ENCODE measurements around the gene HNF4A.

Gene HNF4A

DNA sequence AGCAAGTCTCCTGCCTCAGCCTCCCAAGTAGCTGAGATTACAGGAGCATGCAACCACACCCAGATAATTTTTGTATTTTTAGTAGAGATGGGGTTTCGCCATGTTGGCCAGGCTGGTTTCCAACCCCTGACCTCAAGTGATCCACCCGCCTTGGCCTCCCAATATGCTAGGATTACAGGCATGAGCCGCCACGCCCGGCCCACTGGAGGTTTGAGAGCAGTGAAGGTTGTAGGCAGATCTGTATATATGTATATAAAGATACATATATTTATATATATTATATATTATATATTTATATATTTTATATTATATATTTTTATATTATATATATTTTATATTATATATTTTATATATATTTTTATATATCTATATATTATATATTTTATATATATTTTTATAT is 82.0 kb downstream of the HNF4A start:
- H3K4me3 ChIP-seq (ENCODE audit: low read depth, low read length): no peak overlapping the region
- H3K9me3 ChIP-seq (ENCODE audit: control insufficient read depth, insufficient read depth, low read depth, low read length): no peaks in the 10 kb centered on the region
- TF ChIP-seq ZNF701 (tag by site-specific recombination; IDR thresholded peaks at IDR 0.05) (no peak), ZBTB8A (tag by site-specific recombination; IDR thresholded peaks at IDR 0.05) (no peak), ZNF221 (tag by site-specific recombination; IDR thresholded peaks at IDR 0.05; ENCODE audit: borderline replicate concordance) (no peak), ZNF548 (tag by site-specific recombination; IDR thresholded peaks at IDR 0.05) (no peak), ZSCAN23 (tag by site-specific recombination; IDR thresholded peaks at IDR 0.05) (no peak), HIC1 (tag by site-specific recombination; IDR thresholded peaks at IDR 0.05) (no peak), ZNF658 (tag by site-specific recombination; IDR thresholded peaks at IDR 0.05) (no peak), ZNF292 (tag by site-specific recombination; IDR thresholded peaks at IDR 0.05; ENCODE audit: borderline replicate concordance, low read depth) (no peak), ZNF24 (tag by site-specific recombination; IDR thresholded peaks at IDR 0.05) (no peak), RBAK (tag by site-specific recombination; IDR thresholded peaks at IDR 0.05) (no peak), SETDB1 (IDR thresholded peaks at IDR 0.05; ENCODE audit: insufficient read length, low read length) (no peak), SCRT1 (tag by site-specific recombination; IDR thresholded peaks at IDR 0.05; ENCODE audit: borderline replicate concordance) (no peak), ZNF530 (tag by site-specific recombination; IDR thresholded peaks at IDR 0.05; ENCODE audit: low read depth) (no peak), ZBTB21 (tag by site-specific recombination; IDR thresholded peaks at IDR 0.05) (no peak), ZNF157 (tag by site-specific recombination; IDR thresholded peaks at IDR 0.05) (no peak), ZNF239 (tag by site-specific recombination; IDR thresholded peaks at IDR 0.05) (no peak)
- TF ChIP-seq, protein P1, sequence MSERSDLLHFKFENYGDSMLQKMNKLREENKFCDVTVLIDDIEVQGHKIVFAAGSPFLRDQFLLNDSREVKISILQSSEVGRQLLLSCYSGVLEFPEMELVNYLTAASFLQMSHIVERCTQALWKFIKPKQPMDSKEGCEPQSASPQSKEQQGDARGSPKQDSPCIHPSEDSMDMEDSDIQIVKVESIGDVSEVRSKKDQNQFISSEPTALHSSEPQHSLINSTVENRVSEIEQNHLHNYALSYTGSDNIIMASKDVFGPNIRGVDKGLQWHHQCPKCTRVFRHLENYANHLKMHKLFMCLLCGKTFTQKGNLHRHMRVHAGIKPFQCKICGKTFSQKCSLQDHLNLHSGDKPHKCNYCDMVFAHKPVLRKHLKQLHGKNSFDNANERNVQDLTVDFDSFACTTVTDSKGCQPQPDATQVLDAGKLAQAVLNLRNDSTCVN (tag by site-specific recombination; optimal IDR thresholded peaks at IDR 0.05): no peak
- H3K36me3 ChIP-seq (ENCODE audit: control insufficient read depth in 2 of 2, insufficient read depth in 1 of 2, low read length in 2 of 2): no peaks in the 10 kb centered on the region
- ChIA-PET CTCF (interaction anchor here (0.6 kb wide), 1 partner anchor 12 kb away, joined by 3 read pairs; no protein-coding TSS in a partner anchor), POLR2A (no interaction called here)
- no peaks in the 10 kb centered on the region for H3K4me1 ChIP-seq (ENCODE audit: control insufficient read depth, insufficient read depth, low read length)
- no peak overlapping the region for H3K27ac ChIP-seq (ENCODE audit: extremely low read depth, low read depth, low read length)

GRCh38 chr20:44438782-44439181 is 83.3 kb downstream of the HNF4A start:
- no peaks in the 10 kb centered on the region for H3K36me3 ChIP-seq (ENCODE audit: control insufficient read depth in 2 of 2, insufficient read depth in 1 of 2, low read length in 2 of 2)
- H3K4me3 ChIP-seq (ENCODE audit: low read depth, low read length): no peak overlapping the region
- ChIA-PET CTCF (interaction anchor here (1.0 to 1.3 kb wide), 2 partner anchors 11 to 33 kb away, joined by 4 read pairs; no protein-coding TSS in a partner anchor), POLR2A (no interaction called here)
- no peak overlapping the region for H3K27ac ChIP-seq (ENCODE audit: extremely low read depth, low read depth, low read length)
- TF ChIP-seq ZNF768 (tag by site-specific recombination; IDR thresholded peaks at IDR 0.05) (no peak), ZNF623 (tag by site-specific recombination; IDR thresholded peaks at IDR 0.05) (no peak), ZNF549 (tag by site-specific recombination; IDR thresholded peaks at IDR 0.05) (no peak), ZNF596 (tag by site-specific recombination; IDR thresholded peaks at IDR 0.05) (no peak), ZNF530 (tag by site-specific recombination; IDR thresholded peaks at IDR 0.05; ENCODE audit: low read depth) (no peak), ZNF16 (tag by site-specific recombination; IDR thresholded peaks at IDR 0.05; ENCODE audit: low read depth) (no peak), ZNF658 (tag by site-specific recombination; IDR thresholded peaks at IDR 0.05) (no peak), TRIM28 (IDR thresholded peaks at IDR 0.05; ENCODE audit: borderline replicate concordance, low read length) (no peak), ZNF433 (tag by site-specific recombination; IDR thresholded peaks at IDR 0.05; ENCODE audit: low read depth) (no peak), TCF7L2 (IDR thresholded peaks at IDR 0.05; ENCODE audit: borderline replicate concordance, low read depth, low read length) (no peak), ZNF560 (tag by site-specific recombination; IDR thresholded peaks at IDR 0.05; ENCODE audit: borderline replicate concordance) (no peak), ZNF707 (tag by site-specific recombination; IDR thresholded peaks at IDR 0.05) (no peak), ZNF48 (tag by site-specific recombination; IDR thresholded peaks at IDR 0.05) (no peak), ZNF791 (tag by site-specific recombination; IDR thresholded peaks at IDR 0.05) (no peak)
- TF ChIP-seq, protein P2, sequence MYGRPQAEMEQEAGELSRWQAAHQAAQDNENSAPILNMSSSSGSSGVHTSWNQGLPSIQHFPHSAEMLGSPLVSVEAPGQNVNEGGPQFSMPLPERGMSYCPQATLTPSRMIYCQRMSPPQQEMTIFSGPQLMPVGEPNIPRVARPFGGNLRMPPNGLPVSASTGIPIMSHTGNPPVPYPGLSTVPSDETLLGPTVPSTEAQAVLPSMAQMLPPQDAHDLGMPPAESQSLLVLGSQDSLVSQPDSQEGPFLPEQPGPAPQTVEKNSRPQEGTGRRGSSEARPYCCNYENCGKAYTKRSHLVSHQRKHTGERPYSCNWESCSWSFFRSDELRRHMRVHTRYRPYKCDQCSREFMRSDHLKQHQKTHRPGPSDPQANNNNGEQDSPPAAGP (tag by site-specific recombination; IDR thresholded peaks at IDR 0.05): no peak
- H3K9me3 ChIP-seq (ENCODE audit: control insufficient read depth, insufficient read depth, low read depth, low read length): no peaks in the 10 kb centered on the region
- H3K4me1 ChIP-seq (ENCODE audit: control insufficient read depth, insufficient read depth, low read length): no peaks in the 10 kb centered on the region
